GM21360 (cell line): ENCODE results near the gene ADAMTS3.

ENCODE experiments used
- ATAC-seq: cut with Tn5 transposase; IDR thresholded peaks from one replicate; pipeline ENCODE4 v1.9.1; 2021; ENCODE audit warnings: mild to moderate bottlenecking, moderate library complexity; ENCODE audit not compliant: unreplicated experiment

Gene ADAMTS3

GRCh38 chr4:72422416-72422815 lies 146.6 kb downstream of the ADAMTS3 start:
- ATAC-seq: no peak

DNA sequence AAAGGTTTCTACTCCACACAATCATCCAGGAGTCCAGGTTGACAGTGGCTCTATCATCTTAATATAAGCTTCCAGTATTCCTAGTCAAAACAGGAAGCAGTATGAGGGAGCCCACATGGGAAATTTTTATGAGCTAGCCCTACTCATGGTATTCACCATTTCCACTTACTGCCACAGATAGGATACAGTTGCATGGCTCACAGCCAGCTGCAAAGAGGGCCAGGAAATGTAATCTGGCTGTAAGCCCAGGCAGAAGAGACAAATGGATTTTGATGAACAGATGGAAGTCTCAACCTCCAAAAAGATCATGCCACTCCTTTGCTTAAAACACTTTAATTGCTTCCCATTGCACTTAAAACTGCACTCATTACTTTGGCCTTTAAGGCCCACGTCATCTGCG lies 150.6 kb downstream of the ADAMTS3 start:
- ATAC-seq: no peak

DNA sequence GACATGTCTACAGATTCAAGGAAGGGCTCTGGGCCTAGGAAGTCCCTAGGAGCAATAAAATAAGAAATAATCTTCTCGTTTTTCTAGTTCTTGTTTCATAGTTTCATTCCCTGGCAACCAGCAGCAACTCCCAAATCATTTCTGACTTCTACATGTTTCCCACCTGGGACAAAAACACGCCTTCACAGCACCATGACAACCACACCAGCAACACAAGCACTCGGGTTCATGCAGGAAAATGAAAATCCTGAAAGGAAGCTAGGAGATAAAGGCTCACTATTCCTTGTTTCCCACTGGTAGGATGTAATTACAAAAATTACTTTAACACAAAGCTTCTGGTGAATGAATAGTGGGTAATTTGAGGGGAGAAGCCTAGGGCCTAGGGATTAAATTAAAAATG lies 158.9 kb downstream of the ADAMTS3 start:
- ATAC-seq: no peak

- ATAC-seq: no peak
These were observed 160.5 kb downstream of the ADAMTS3 start for GRCh38 chr4:72408568-72408967.

GRCh38 chr4:72405417-72405816 lies 163.6 kb downstream of the ADAMTS3 start:
- no peak for ATAC-seq

- ATAC-seq: no peak
These were observed 171.7 kb downstream of the ADAMTS3 start for GRCh38 chr4:72397314-72397713.

DNA sequence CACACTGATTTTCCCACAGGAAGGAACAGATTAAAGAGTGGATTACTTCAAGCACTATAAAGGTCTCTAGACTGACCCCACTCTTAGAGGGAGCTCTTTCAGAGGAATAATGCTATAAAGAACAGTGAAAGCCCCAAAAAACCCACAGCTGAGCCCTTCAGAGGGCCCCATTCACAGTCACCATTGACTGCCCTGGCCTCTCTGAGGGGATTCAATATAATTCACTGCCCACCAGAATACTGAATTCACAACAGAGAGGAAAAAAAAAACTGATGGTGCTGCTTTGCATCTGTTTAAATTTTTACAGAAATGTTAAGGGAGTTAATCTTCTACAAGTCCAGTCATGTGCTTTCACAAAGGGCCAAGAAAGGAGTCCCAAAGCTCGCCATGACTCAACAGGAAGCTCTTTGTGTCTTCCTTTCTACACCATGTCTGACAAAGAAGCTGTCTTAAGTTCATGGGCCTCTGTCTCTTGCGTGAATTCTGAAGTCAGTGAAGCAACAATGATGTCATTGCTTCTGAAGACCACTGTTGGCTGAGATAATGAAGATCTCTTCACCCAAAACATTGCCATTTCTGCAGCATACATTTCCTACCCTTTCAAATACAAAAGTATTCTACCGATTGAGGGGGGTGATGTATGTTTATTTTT lies 174.9 kb downstream of the ADAMTS3 start:
- no peak for ATAC-seq

- no peak for ATAC-seq
These were observed 177.7 kb downstream of the ADAMTS3 start for GRCh38 chr4:72391281-72391680.

- no peak for ATAC-seq
These were observed 178.6 kb downstream of the ADAMTS3 start for GRCh38 chr4:72390409-72390808.

GRCh38 chr4:72388521-72388920 lies 180.5 kb downstream of the ADAMTS3 start:
- ATAC-seq: no peak

- no peak for ATAC-seq
These were observed 181.1 kb downstream of the ADAMTS3 start for GRCh38 chr4:72387959-72388358.

DNA sequence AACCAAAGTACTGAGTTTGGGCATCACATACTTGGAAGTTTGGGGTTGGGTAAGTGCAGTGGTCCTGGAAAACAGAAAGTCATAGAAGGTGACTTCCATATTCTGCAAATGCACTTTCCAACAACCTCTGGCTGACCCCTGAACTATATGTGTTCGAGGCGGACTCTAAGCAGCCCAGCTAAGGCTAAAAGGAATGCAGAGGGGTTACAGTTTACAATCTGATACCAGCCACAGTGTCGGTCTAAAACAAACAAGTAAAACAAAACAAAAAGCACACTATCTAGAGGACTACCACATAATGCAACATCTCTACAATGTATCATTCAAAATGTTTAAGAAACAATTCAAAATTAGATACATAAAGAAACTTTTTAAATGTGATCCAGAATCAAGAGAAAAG lies 185.6 kb downstream of the ADAMTS3 start:
- ATAC-seq: no peak

GRCh38 chr4:72378901-72379300 lies 190.1 kb downstream of the ADAMTS3 start:
- no peak for ATAC-seq

DNA sequence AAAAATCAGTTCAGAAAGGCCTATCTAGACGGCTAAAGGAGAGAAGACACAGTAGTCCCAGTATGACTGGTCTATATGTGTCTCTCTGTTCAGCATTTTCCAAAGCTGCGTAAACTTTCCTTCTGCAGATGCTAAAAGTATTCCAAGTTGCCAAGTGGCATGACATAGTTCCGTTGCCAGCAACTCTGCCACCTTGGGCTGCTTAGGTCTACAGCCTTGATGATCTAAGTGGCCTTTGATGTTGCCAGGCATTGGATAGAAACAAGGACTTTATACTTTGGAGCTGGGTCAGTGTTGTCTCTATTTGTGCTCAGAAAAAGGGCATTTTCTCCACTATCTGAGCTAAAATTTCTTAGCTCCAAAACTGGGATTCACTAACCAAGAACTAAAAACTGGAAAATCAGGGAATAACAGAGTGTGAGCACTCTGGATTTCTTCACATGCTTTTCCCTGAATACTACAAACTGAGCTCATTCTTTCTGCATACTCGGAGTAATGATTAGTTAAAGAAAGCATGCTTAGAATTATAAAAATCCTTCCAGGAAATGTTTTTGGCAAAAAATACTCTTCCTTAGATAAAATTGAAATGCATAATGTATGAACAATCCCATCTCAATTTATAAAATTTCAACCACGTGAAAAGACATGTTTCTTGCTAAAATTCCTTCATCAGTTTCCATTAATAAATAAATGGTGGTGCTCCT lies 191.4 kb downstream of the ADAMTS3 start:
- ATAC-seq: no peak

DNA sequence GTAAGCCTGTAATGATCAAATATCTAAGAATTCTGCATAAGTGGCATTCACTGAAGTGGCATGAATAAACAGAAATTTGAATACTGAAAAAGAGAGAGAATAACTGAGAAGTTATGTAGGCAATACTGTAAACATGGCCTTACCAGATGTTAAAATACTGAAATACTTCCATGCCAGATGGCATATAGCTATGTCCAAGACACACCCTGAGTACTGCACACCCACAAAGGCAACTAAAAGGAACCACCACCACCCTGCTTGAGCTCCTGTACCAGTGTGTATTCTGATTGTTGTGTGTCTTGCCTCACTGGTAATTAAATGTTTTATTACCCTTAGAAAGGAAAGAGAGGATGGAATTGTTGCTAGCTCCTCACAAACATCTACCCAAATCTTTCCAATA lies 192.1 kb downstream of the ADAMTS3 start:
- ATAC-seq: no peak

DNA sequence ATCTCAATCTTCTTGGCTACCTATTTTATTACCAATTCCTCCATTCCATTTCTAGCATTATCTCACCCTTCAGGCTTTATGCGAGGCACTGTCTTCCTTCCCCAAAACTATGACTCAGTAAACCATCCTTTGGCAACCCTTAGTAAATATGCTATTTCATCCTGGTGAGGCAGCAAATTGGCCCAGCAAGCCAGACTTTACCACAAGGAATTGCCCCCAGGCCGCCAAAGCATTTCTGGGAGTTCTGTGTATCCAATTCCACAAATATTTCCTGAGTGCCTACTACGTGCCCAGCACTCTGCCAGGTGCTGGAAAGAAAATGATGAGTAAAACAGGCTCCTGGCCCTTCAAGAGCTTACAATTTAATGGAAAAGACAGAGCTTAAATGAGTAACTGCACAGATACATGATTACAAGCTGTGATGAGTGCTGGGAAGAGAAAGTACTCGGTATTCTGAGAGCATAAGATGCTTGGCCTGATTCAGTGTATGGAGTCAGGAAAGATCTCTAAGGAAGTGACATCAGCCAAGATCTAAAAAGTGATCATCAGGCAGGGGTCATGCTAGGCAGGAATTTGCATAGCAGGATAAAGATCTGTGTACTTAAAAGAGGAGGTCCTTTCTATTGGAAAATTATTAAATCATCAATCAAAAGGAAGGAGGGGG lies 193.8 kb downstream of the ADAMTS3 start:
- ATAC-seq: no peak

DNA sequence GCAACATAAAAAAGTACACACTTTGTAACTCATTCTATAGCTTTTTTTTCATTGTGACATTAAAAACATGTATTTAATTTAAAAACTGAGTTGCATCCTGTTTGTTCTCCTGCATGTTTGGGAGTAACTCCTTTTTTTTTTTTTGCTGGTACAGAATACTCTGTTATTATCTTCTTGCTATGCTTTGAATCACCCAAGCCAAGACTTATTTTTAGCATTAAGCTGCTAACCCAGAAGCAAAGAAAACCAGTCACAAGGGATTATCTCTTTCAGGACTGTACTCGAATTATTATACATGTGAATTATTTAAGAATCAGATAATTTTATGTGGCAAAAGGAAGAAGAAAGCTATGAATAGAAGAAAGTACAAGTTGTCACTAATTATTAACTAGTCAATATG lies 194.9 kb downstream of the ADAMTS3 start:
- no peak for ATAC-seq

- no peak for ATAC-seq
These were observed 202.4 kb downstream of the ADAMTS3 start for GRCh38 chr4:72366601-72367000.

DNA sequence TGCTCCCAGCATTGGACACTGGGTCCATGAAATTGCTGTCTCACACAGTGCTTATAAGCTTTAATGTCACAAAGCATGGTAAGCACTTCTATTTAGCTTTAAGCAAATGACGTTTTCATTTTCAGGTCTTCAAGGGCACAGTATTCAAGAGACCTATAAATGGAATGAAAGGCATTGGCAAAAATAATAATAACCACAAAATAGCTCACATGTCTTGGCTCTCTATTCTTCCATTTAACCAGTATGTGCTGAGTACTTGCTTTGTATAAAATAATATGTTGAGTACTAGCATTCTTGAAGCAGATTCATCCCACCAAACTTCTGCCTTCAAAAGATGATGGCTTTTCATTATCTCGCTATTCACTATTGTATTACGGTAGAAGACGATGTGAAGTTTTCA lies 203.0 kb downstream of the ADAMTS3 start:
- no peak for ATAC-seq

- ATAC-seq: no peak
These were observed 204.0 kb downstream of the ADAMTS3 start for GRCh38 chr4:72365016-72365415.

DNA sequence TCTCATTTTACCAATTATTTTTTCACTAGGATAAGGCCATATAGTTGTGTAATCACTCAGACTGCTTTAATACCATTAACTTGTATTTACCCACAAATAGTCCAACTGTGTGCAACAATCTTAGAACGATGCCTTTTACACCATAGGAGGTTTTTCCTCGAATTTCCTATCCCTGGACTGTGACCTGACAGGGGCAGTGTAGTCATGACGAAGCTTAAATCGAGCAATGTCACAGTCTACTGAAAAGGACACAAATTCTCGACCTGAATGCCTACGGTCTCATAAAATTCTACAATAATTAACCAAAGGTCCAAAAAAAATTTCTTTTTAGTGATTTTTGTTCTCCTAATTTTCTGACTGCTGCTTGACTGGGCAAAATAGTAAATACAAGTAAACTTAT lies 208.9 kb downstream of the ADAMTS3 start:
- ATAC-seq: no peak

- ATAC-seq: no peak
These were observed 210.5 kb downstream of the ADAMTS3 start for GRCh38 chr4:72358483-72358882.
